ENCODE measurements around the gene CDKL5. TPM values are rescaled to one million over a fixed set of nuclear protein-coding genes. Genes with fewer than 3 reads are reported as not detected.

CDKL5 gene
- total RNA-seq, 1 experiment from 2014 or later: 4.2 TPM

DNA sequence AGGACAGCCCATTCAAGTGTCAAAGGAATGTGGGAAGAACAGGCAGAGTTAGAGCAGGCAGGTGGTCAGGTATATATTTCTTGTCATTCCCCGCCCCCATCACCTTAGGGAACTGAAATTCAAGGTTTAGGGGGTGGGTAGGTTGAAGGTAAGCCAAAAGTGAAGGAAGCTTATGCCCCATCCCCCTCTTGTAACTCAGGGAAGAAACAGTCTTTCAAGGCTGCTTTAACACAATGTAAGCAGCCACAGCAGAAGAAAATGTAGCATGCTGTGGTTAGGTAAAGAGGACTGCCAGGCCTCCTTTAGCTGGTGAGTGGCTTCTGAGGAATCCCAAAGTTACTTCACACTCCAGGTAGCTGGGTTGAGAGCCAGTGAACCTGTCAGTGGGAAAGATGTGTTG lies 124.2 kb downstream of the CDKL5 start:
- no peak overlapping the region for H3K4me2 ChIP-seq
- H3K79me2 ChIP-seq (ENCODE audit: low read depth): no peaks in the 10 kb centered on the region
- no peaks in the 10 kb centered on the region for H3F3A ChIP-seq (ENCODE audit: insufficient read depth, low read depth)
- ChIA-PET CTCF (no interaction called here), POLR2A (ENCODE audit: unreplicated experiment) (no interaction called here)
- H3K9me2 ChIP-seq (ENCODE audit: insufficient read depth): no peaks in the 10 kb centered on the region
- no peak overlapping the region for H3K27ac ChIP-seq
- no TSS peak for BruUV-seq (replicated peaks)
- TF ChIP-seq, protein P1, sequence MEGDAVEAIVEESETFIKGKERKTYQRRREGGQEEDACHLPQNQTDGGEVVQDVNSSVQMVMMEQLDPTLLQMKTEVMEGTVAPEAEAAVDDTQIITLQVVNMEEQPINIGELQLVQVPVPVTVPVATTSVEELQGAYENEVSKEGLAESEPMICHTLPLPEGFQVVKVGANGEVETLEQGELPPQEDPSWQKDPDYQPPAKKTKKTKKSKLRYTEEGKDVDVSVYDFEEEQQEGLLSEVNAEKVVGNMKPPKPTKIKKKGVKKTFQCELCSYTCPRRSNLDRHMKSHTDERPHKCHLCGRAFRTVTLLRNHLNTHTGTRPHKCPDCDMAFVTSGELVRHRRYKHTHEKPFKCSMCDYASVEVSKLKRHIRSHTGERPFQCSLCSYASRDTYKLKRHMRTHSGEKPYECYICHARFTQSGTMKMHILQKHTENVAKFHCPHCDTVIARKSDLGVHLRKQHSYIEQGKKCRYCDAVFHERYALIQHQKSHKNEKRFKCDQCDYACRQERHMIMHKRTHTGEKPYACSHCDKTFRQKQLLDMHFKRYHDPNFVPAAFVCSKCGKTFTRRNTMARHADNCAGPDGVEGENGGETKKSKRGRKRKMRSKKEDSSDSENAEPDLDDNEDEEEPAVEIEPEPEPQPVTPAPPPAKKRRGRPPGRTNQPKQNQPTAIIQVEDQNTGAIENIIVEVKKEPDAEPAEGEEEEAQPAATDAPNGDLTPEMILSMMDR (conservative IDR thresholded peaks at IDR 0.05): no peak
- no peak for TF ChIP-seq EZH2 (IDR thresholded peaks at IDR 0.05; ENCODE audit: low read depth)
- H3K4me1 ChIP-seq (replicated peaks; ENCODE audit: insufficient read depth): no peaks in the 10 kb centered on the region
- H3K4me3 ChIP-seq: no peak overlapping the region
- H3K36me3 ChIP-seq (ENCODE audit: low read depth): no peaks in the 10 kb centered on the region
- no peaks in the 10 kb centered on the region for H3K9me3 ChIP-seq (ENCODE audit: insufficient read depth, low read depth)
- intact Hi-C loops (cut with micrococcal nuclease; ENCODE audit: unreplicated experiment): no loop called here
- H2AFZ ChIP-seq: no peak overlapping the region
- no peaks in the 10 kb centered on the region for H3K27me3 ChIP-seq (ENCODE audit: insufficient read depth, low read depth)
- H4K20me1 ChIP-seq (ENCODE audit: insufficient read depth): no peaks in the 10 kb centered on the region
- DNase-seq: no peak

DNA sequence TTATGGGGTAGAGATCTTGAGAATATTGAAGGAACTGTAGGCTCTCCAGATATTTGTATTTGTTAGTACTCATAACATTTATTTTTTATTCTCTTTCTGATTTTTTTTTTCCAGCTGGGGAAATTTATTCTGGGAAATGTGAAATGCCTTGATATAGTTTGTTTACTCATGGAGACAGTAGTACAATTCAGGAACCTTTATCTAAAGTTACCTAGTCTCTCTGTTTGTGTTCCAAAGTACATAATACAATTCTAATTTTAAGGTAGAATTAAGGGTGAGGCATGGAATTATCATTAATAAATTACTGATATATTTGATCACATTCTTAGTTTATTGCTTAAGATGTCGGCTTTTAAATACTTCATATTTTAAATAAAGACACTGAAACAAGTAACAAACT lies 132.5 kb downstream of the CDKL5 start:
- H3K27ac ChIP-seq: no peak overlapping the region
- H3F3A ChIP-seq (ENCODE audit: insufficient read depth, low read depth): no peaks in the 10 kb centered on the region
- H3K4me1 ChIP-seq (replicated peaks; ENCODE audit: insufficient read depth): no peaks in the 10 kb centered on the region
- H3K27me3 ChIP-seq (ENCODE audit: insufficient read depth, low read depth): no peaks in the 10 kb centered on the region
- H3K9me2 ChIP-seq (ENCODE audit: insufficient read depth): no peaks in the 10 kb centered on the region
- H3K4me2 ChIP-seq: no peak overlapping the region
- CTCF ChIA-PET: no interaction called here
- intact Hi-C loops (cut with micrococcal nuclease; ENCODE audit: unreplicated experiment): no loop called here
- no peaks in the 10 kb centered on the region for H3K79me2 ChIP-seq (ENCODE audit: low read depth)
- H3K4me3 ChIP-seq: no peak overlapping the region
- BruUV-seq (replicated peaks): no TSS peak
- POLR2A ChIA-PET (ENCODE audit: unreplicated experiment): no interaction called here
- H2AFZ ChIP-seq: no peak overlapping the region
- H4K20me1 ChIP-seq (ENCODE audit: insufficient read depth): no peaks in the 10 kb centered on the region
- H3K36me3 ChIP-seq (ENCODE audit: low read depth): no peaks in the 10 kb centered on the region
- H3K9me3 ChIP-seq (ENCODE audit: insufficient read depth, low read depth): no peaks in the 10 kb centered on the region
- DNase-seq: no peak
- TF ChIP-seq, protein P1 (conservative IDR thresholded peaks at IDR 0.05): no peak
- TF ChIP-seq EZH2 (IDR thresholded peaks at IDR 0.05; ENCODE audit: low read depth): no peak

DNA sequence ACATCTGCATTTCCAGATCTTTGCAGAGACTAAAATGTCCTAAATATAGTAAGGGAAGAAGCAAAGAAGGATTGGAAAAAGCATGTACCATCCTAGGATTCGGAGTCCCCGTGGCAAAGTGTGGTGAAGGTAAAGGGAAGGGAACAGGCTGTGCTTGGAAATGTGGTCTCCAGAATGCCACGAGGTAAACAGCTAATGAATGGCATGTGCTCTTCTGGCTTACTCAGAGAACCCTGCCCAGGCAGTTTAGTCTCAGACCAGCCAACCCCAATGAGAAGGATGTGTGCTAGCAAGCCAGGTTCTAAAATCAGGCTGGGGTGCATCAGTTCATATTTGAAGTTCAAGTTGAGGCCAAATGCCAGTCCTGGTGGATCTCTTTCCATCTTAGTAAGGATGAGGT lies 133.4 kb downstream of the CDKL5 start:
- no peak overlapping the region for H2AFZ ChIP-seq

More for the DNA sequence above, 133.4 kb downstream of the CDKL5 start:
- no peaks in the 10 kb centered on the region for H3K9me3 ChIP-seq (ENCODE audit: insufficient read depth, low read depth)
- CTCF ChIA-PET: no interaction called here
- TF ChIP-seq, protein P1 (conservative IDR thresholded peaks at IDR 0.05): no peak
- no peak for TF ChIP-seq EZH2 (IDR thresholded peaks at IDR 0.05; ENCODE audit: low read depth)
- no peak overlapping the region for H3K4me3 ChIP-seq
- H3K4me2 ChIP-seq: no peak overlapping the region
- H3K4me1 ChIP-seq (replicated peaks; ENCODE audit: insufficient read depth): no peaks in the 10 kb centered on the region
- no peaks in the 10 kb centered on the region for H3K27me3 ChIP-seq (ENCODE audit: insufficient read depth, low read depth)
- intact Hi-C loops (cut with micrococcal nuclease; ENCODE audit: unreplicated experiment): no loop called here
- H3K27ac ChIP-seq: no peak overlapping the region
- no peaks in the 10 kb centered on the region for H4K20me1 ChIP-seq (ENCODE audit: insufficient read depth)
- no peak for DNase-seq
- no peaks in the 10 kb centered on the region for H3K9me2 ChIP-seq (ENCODE audit: insufficient read depth)
- no TSS peak for BruUV-seq (replicated peaks)
- no peaks in the 10 kb centered on the region for H3F3A ChIP-seq (ENCODE audit: insufficient read depth, low read depth)
- no peaks in the 10 kb centered on the region for H3K79me2 ChIP-seq (ENCODE audit: low read depth)
- H3K36me3 ChIP-seq (ENCODE audit: low read depth): no peaks in the 10 kb centered on the region
- POLR2A ChIA-PET (ENCODE audit: unreplicated experiment): no interaction called here

Measured in PC-9 (cell line).